Mesothelial cell of epicardium (in vitro differentiated cells): ENCODE measurements around the gene COL21A1. TPM values are rescaled to one million over a fixed set of nuclear protein-coding genes. Genes with fewer than 3 reads are reported as not detected.

Experiments used
- DNase-seq, 2 experiments: peaks; one replicate each; pipeline ENCODE4 v3.0.0; 2021; ENCODE audit warnings: low spot score in 2 of 2; ENCODE audit not compliant: unreplicated experiment in 2 of 2
- H3K27ac Mint-ChIP-seq: 2 replicates; pipeline ENCODE4 v1.8.0; 2021; ENCODE audit warnings: mixed read lengths
- H3K27me3 Mint-ChIP-seq: 2 replicates; pipeline ENCODE4 v1.8.0; 2021; ENCODE audit warnings: low read depth, mixed read lengths
- H3K36me3 Mint-ChIP-seq: 2 replicates; pipeline ENCODE4 v1.8.0; 2021; ENCODE audit warnings: mixed read lengths
- H3K4me1 Mint-ChIP-seq: 2 replicates; pipeline ENCODE4 v1.8.0; 2021; ENCODE audit warnings: mixed read lengths
- H3K4me3 Mint-ChIP-seq: 2 replicates; pipeline ENCODE4 v1.8.0; 2021; ENCODE audit warnings: mild to moderate bottlenecking, moderate library complexity, mixed read lengths
- H3K9me3 Mint-ChIP-seq: 2 replicates; pipeline ENCODE4 v1.8.0; 2021; ENCODE audit warnings: mixed read lengths
- CTCF ChIP-seq: fragments of 200-600 bp; sonication (generic); IDR thresholded peaks from one replicate; pipeline ENCODE4 v1.5.0; 2021; ENCODE audit warnings: antibody characterized with exemption; ENCODE audit not compliant: unreplicated experiment
- total RNA-seq: library from RNA; stranded (reverse); gene quantifications from 3 replicates; pipeline ENCODE4 v1.2.1, GENCODE V29; 2021

COL21A1 gene
- total RNA-seq, 1 donor from 2014 or later: 17.5 TPM

- Mint-ChIP-seq H3K9me3 (peaks cover 16% of the 10 kb centered on the region), H3K4me3 (no peak overlapping the region), H3K36me3 (no peaks in the 10 kb centered on the region), H3K27me3 (no peaks in the 10 kb centered on the region), H3K27ac (no peak overlapping the region), H3K4me1 (peaks cover 37% of the 10 kb centered on the region)
- TF ChIP-seq CTCF: no peak
- DNase-seq: no peak
These were observed 210.3 kb downstream of the COL21A1 start for GRCh38 chr6:56036916-56037600.

- H3K4me1 Mint-ChIP-seq: peaks cover 31% of the 10 kb centered on the region
- no peaks in the 10 kb centered on the region for H3K27me3 Mint-ChIP-seq
- H3K27ac Mint-ChIP-seq: no peak overlapping the region
- DNase-seq: no peak
- H3K9me3 Mint-ChIP-seq: peaks cover 15% of the 10 kb centered on the region
- H3K4me3 Mint-ChIP-seq: no peak overlapping the region
- peaks cover 4% of the 10 kb centered on the region for H3K36me3 Mint-ChIP-seq
- no peak for TF ChIP-seq CTCF
These were observed 214.0 kb downstream of the COL21A1 start for GRCh38 chr6:56033401-56033800.

- Mint-ChIP-seq H3K4me1 (peaks cover 31% of the 10 kb centered on the region), H3K9me3 (peaks cover 15% of the 10 kb centered on the region), H3K36me3 (peaks cover 4% of the 10 kb centered on the region), H3K4me3 (no peak overlapping the region), H3K27ac (peak overlapping the region; percentile 76), H3K27me3 (no peaks in the 10 kb centered on the region)
- TF ChIP-seq CTCF: no peak
- no peak for DNase-seq
These were observed 214.6 kb downstream of the COL21A1 start for GRCh38 chr6:56032715-56033260.

GRCh38 chr6:56027865-56028264, 219.5 kb downstream of the COL21A1 start:
- no peaks in the 10 kb centered on the region for H3K27me3 Mint-ChIP-seq
- H3K4me3 Mint-ChIP-seq: no peak overlapping the region
- H3K27ac Mint-ChIP-seq: peak overlapping the region; percentile 66
- no peak for TF ChIP-seq CTCF
- peaks cover 10% of the 10 kb centered on the region for H3K9me3 Mint-ChIP-seq
- peaks cover 54% of the 10 kb centered on the region for H3K4me1 Mint-ChIP-seq
- DNase-seq: no peak
- H3K36me3 Mint-ChIP-seq: peaks cover 4% of the 10 kb centered on the region

- H3K27me3 Mint-ChIP-seq: no peaks in the 10 kb centered on the region
- TF ChIP-seq CTCF: no peak
- H3K36me3 Mint-ChIP-seq: peaks cover 2% of the 10 kb centered on the region
- H3K4me3 Mint-ChIP-seq: no peak overlapping the region
- H3K4me1 Mint-ChIP-seq: peaks cover 46% of the 10 kb centered on the region
- peak overlapping the region; percentile 90 for H3K27ac Mint-ChIP-seq
- peaks cover 9% of the 10 kb centered on the region for H3K9me3 Mint-ChIP-seq
- DNase-seq: no peak
These were observed 220.8 kb downstream of the COL21A1 start for GRCh38 chr6:56026455-56027180.
